Stimulated activated CD4-positive, alpha-beta T cell treated with anti-CD3 and anti-CD28 coated beads, Interleukin-4, amount 100 ng/mL, for 48 hours (primary cell): ENCODE data around the gene ITPK1.
"Not testable (repeated sequence)": the region's sequence is repeated elsewhere in the genome, so short reads cannot be mapped to it uniquely, and the experiment has no call there.

Source experiments
- DNase-seq, 2 donors: peaks; one replicate each; pipeline ENCODE4 v3.0.0-alpha.2; 2020; ENCODE audit warnings: low read depth in 2 of 2

ITPK1 gene

GRCh38 chr14:93084866-93085857 lies 30.6 kb downstream of the ITPK1 start:
- DNase-seq = no peak

- no peak for DNase-seq
Observed at GRCh38 chr14:93084402-93084801, 31.3 kb downstream of the ITPK1 start.

- DNase-seq = no peak
Observed at GRCh38 chr14:93083917-93084316, 31.8 kb downstream of the ITPK1 start.

GRCh38 chr14:93082576-93083001 lies 33.1 kb downstream of the ITPK1 start:
- no peak for DNase-seq

- no peak for DNase-seq
Observed at GRCh38 chr14:93081876-93082570, 33.7 kb downstream of the ITPK1 start.

- DNase-seq = no peak
Observed at GRCh38 chr14:93079865-93080403, 35.8 kb downstream of the ITPK1 start.

GRCh38 chr14:93079321-93079720 lies 36.4 kb downstream of the ITPK1 start:
- DNase-seq = no peak

- no peak for DNase-seq
Observed at GRCh38 chr14:93078870-93079269, 36.9 kb downstream of the ITPK1 start.

GRCh38 chr14:93076755-93077154 lies 39.0 kb downstream of the ITPK1 start:
- no peak for DNase-seq

GRCh38 chr14:93075891-93076290 lies 39.8 kb downstream of the ITPK1 start:
- no peak for DNase-seq

GRCh38 chr14:93073910-93074769 lies 41.6 kb downstream of the ITPK1 start:
- no peak for DNase-seq

GRCh38 chr14:93073358-93073707 lies 42.4 kb downstream of the ITPK1 start:
- DNase-seq = no peak

GRCh38 chr14:93072659-93073357 lies 42.9 kb downstream of the ITPK1 start:
- DNase-seq = no peak

- no peak for DNase-seq
Observed at GRCh38 chr14:93068711-93069110, 47.0 kb downstream of the ITPK1 start.

GRCh38 chr14:93067088-93067487 lies 48.6 kb downstream of the ITPK1 start:
- DNase-seq = no peak

- DNase-seq = no peak
Observed at GRCh38 chr14:93065272-93065730, 50.4 kb downstream of the ITPK1 start.

GRCh38 chr14:93064411-93065271 lies 51.1 kb downstream of the ITPK1 start:
- no peak for DNase-seq

- DNase-seq = no peak
Observed at GRCh38 chr14:93063393-93063792, 52.3 kb downstream of the ITPK1 start.

- no peak for DNase-seq
Observed at GRCh38 chr14:93062890-93063289, 52.8 kb downstream of the ITPK1 start.

GRCh38 chr14:93062013-93062412 lies 53.7 kb downstream of the ITPK1 start:
- not testable (repeated sequence) for DNase-seq
